HCT116 (cell line): Measurements from ENCODE around the gene CAMSAP3. TPM values are rescaled to one million over a fixed set of nuclear protein-coding genes. Genes with fewer than 3 reads are reported as not detected.

Experiments
- ATAC-seq: fragments of 200-7000 bp; cut with Tn5 transposase; 2 replicates; pipeline ENCODE4 v1.9.1; 2020; ENCODE audit warnings: mild to moderate bottlenecking, moderate library complexity
- BruUV-seq: library from RNA; stranded (reverse); fragments of 400-500 nt; replicated peaks from 2 replicates; lab custom pipeline; 2021; lab: Mats Ljungman, UMichigan
- CTCF ChIA-PET: fragments of 300-600 bp; sonication (Branson Sonifier 250); formaldehyde crosslinking; loops from one replicate; lab custom pipeline; 2021; ENCODE audit warnings: antibody characterized with exemption; lab: Charles Lee
- POLR2A ChIA-PET: fragments of 300-600, 350-600 bp; sonication (Branson Sonifier 250); formaldehyde crosslinking; loops from one replicate; lab custom pipeline; 2021; ENCODE audit warnings: antibody characterized with exemption; lab: Charles Lee
- RAD21 ChIA-PET, 2 experiments: fragments of 300-600 bp; sonication (Branson Sonifier 250); formaldehyde crosslinking; loops; one replicate each; lab custom pipeline; 2023; ENCODE audit warnings: low total read pairs in 2 of 2; ENCODE audit not compliant: uncharacterized antibody in 2 of 2, unreplicated experiment in 2 of 2, low non-redundant PET in 1 of 2; lab: Charles Lee
- DNase-seq: peaks from one replicate; pipeline ENCODE4 v3.0.0-alpha.2; 2010; ENCODE audit warnings: low read depth, low spot score
- H2AFZ ChIP-seq: fragments of 200-600 bp; shearing (Covaris generic), sonication (generic); 2 replicates; pipeline ENCODE4 v1.6.1; 2017; ENCODE audit warnings: low read depth, mixed run types, mixed read lengths, antibody characterized with exemption, low read length; ENCODE audit not compliant: poor library complexity, severe bottlenecking
- H3K27ac ChIP-seq: 2 replicates; pipeline ENCODE4 v1.5.1; 2012; ENCODE audit warnings: low read depth, low read length
- H3K27me3 ChIP-seq: fragments of 200-600 bp; sonication (generic); 2 replicates; pipeline ENCODE4 v1.6.1; 2016; ENCODE audit warnings: mixed run types, low read length, mixed read lengths; ENCODE audit not compliant: insufficient read depth
- H3K36me3 ChIP-seq, 2 experiments: fragments of 200-500 bp in 1 of 2; fragments of 200-600 bp in 1 of 2; sonication (Bioruptor generic) in 1 of 2; sonication (generic) in 1 of 2; 2 replicates each; pipeline versions ENCODE4 v1.5.1 to v1.6.1; 2014 to 2016; ENCODE audit warnings: low read length in 2 of 2, inconsistent platforms in 1 of 2, mixed read lengths in 1 of 2, mixed run types in 1 of 2; ENCODE audit not compliant: insufficient read depth in 2 of 2, control insufficient read depth in 1 of 2
- H3K4me1 ChIP-seq, 2 experiments: fragments of 200-600 bp in 1 of 2; sonication (generic) in 1 of 2; 2 replicates each; pipeline versions ENCODE4 v1.5.1 to v1.6.1; 2012 to 2017; ENCODE audit warnings: low read length in 2 of 2, inconsistent platforms in 1 of 2, mild to moderate bottlenecking in 1 of 2, mixed read lengths in 1 of 2, mixed run types in 1 of 2, moderate library complexity in 1 of 2; ENCODE audit not compliant: insufficient read depth in 2 of 2, control insufficient read depth in 1 of 2
- H3K4me2 ChIP-seq: fragments of 200-600 bp; sonication (generic); 2 replicates; pipeline ENCODE4 v1.6.1; 2017; ENCODE audit warnings: mixed run types, low read length, mixed read lengths
- H3K4me3 ChIP-seq, 2 experiments: fragments of 200-600 bp in 1 of 2; sonication (generic) in 1 of 2; replicated peaks in 1 of 2; 2 replicates each; pipeline ENCODE4 v1.5.1; 2011 to 2016; ENCODE audit warnings: low read length in 2 of 2, control low read depth in 1 of 2, low read depth in 1 of 2, mild to moderate bottlenecking in 1 of 2, mixed read lengths in 1 of 2, mixed run types in 1 of 2
- H3K79me2 ChIP-seq: fragments of 200-600 bp; sonication (generic); 2 replicates; pipeline ENCODE4 v1.6.1; 2017; ENCODE audit warnings: mild to moderate bottlenecking, mixed run types, low read length, moderate library complexity, mixed read lengths; ENCODE audit not compliant: insufficient read depth
- H3K9ac ChIP-seq: fragments of 200-600 bp; sonication (generic); 2 replicates; pipeline ENCODE4 v1.6.1; 2016; ENCODE audit warnings: low read length, mixed read lengths
- H3K9me2 ChIP-seq: fragments of 200-600 bp; sonication (generic), shearing (Covaris generic); 2 replicates; pipeline ENCODE4 v1.6.1; 2017; ENCODE audit warnings: mixed run types, mild to moderate bottlenecking, moderate library complexity; ENCODE audit not compliant: insufficient read depth
- H3K9me3 ChIP-seq, 2 experiments: fragments of 200-500 bp in 1 of 2; fragments of 200-600 bp in 1 of 2; sonication (Bioruptor generic) in 1 of 2; sonication (generic) in 1 of 2; 2 replicates each; pipeline ENCODE4 v1.6.1; 2014 to 2017; ENCODE audit warnings: low read length in 2 of 2, mixed read lengths in 2 of 2, inconsistent platforms in 1 of 2, low read depth in 1 of 2, mild to moderate bottlenecking in 1 of 2, mixed run types in 1 of 2, moderate library complexity in 1 of 2; ENCODE audit not compliant: control insufficient read depth in 1 of 2, insufficient read depth in 1 of 2
- H4K20me1 ChIP-seq: fragments of 200-600 bp; sonication (generic), shearing (Covaris generic); 2 replicates; pipeline ENCODE4 v1.6.1; 2017; ENCODE audit warnings: mixed run types, mild to moderate bottlenecking, moderate library complexity; ENCODE audit not compliant: insufficient read depth
- CBX3 ChIP-seq: IDR thresholded peaks from 2 replicates; pipeline ENCODE4 v1.6.1; 2012; ENCODE audit warnings: low read depth
- CTCF ChIP-seq, 3 experiments: fragments of 200-600 bp in 1 of 3; sonication (generic) in 1 of 3; IDR thresholded peaks in 2 of 3; conservative IDR thresholded peaks in 1 of 3; 2 replicates each; pipeline ENCODE4 v1.5.1; 2012 to 2017; ENCODE audit warnings: low read depth in 2 of 3, low read length in 2 of 3, antibody characterized with exemption in 1 of 3, borderline replicate concordance in 1 of 3, control low read depth in 1 of 3, mild to moderate bottlenecking in 1 of 3, mixed read lengths in 1 of 3, mixed run types in 1 of 3, moderate library complexity in 1 of 3; ENCODE audit not compliant: insufficient read depth in 1 of 3
- EGR1 ChIP-seq: IDR thresholded peaks from 2 replicates; pipeline ENCODE4 v1.6.1; 2012; ENCODE audit warnings: low read depth
- EZH2 ChIP-seq: fragments of 200-600 bp; sonication (generic); IDR thresholded peaks from 2 replicates; pipeline ENCODE4 v1.6.1; 2017; ENCODE audit warnings: antibody characterized with exemption, mixed run types
- EZH2phosphoT487 ChIP-seq: fragments of 200-600 bp; IDR thresholded peaks from 2 replicates; pipeline ENCODE4 v1.6.1; 2018; ENCODE audit warnings: antibody characterized with exemption, borderline replicate concordance
- POLR2AphosphoS5 ChIP-seq: IDR thresholded peaks from 2 replicates; pipeline ENCODE4 v1.6.1; 2011; ENCODE audit warnings: mild to moderate bottlenecking, low read depth, low read length, moderate library complexity
- REST ChIP-seq: IDR thresholded peaks from 2 replicates; pipeline ENCODE4 v1.6.1; 2012; ENCODE audit warnings: low read depth
- SP1 ChIP-seq: IDR thresholded peaks from 2 replicates; pipeline ENCODE4 v1.6.1; 2012; ENCODE audit warnings: low read depth
- SRF ChIP-seq: IDR thresholded peaks from 2 replicates; pipeline ENCODE4 v1.6.1; 2012; ENCODE audit warnings: low read depth
- TCF7L2 ChIP-seq: IDR thresholded peaks from 2 replicates; pipeline ENCODE4 v1.7.0; 2011; ENCODE audit warnings: borderline replicate concordance, inconsistent platforms; ENCODE audit not compliant: insufficient read depth, insufficient read length; ENCODE audit errors: extremely low read depth
- YY1 ChIP-seq: IDR thresholded peaks from 2 replicates; pipeline ENCODE4 v1.6.1; 2011; ENCODE audit warnings: low read length, low read depth, moderate library complexity, mild to moderate bottlenecking; ENCODE audit not compliant: insufficient replicate concordance; ENCODE audit errors: extremely low read depth
- ZNF274 ChIP-seq: fragments of 200-500 bp; sonication (Bioruptor generic); IDR thresholded peaks from 2 replicates; pipeline ENCODE4 v1.6.1; 2014; ENCODE audit warnings: mild to moderate bottlenecking, low read depth, low read length, inconsistent platforms
- intact Hi-C: fragments of 100-400 bp; cut with micrococcal nuclease; formaldehyde crosslinking; loops from 2 replicates; pipeline ENCODE4 v1.10.0; 2022
- total RNA-seq: library from RNA; stranded (reverse); gene quantifications from one replicate; pipeline ENCODE4 v1.2.1, GENCODE V29; 2021; ENCODE audit not compliant: unreplicated experiment

CAMSAP3 gene
- total RNA-seq, 1 experiment from 2014 or later = 24.0 TPM

- TF ChIP-seq EZH2 (no peak), SRF (no peak), CTCF (IDR thresholded peaks at IDR 0.05 in 2 of 3, conservative IDR thresholded peaks at IDR 0.05 in 1 of 3; ENCODE audit: borderline replicate concordance in 1 of 3, insufficient read depth in 1 of 3, low read depth in 2 of 3, low read length in 2 of 3) (no peak), ZNF274 (no peak)
- TF ChIP-seq, all 23 proteins: peak for 0
Observed at GRCh38 chr19:7550169-7550770, 45.4 kb upstream of the CAMSAP3 start (continued).

- DNase-seq = peak; percentile 85
- POLR2A ChIA-PET = no interaction called here
- H3K27ac ChIP-seq = peak overlapping the region; percentile 13; the same call in 1 of the 2 replicates
Observed at GRCh38 chr19:7550987-7551761, 44.5 kb upstream of the CAMSAP3 start.

More at GRCh38 chr19:7550987-7551761, 44.5 kb upstream of the CAMSAP3 start:
- H3K27me3 ChIP-seq = no peaks in the 10 kb centered on the region
- no peak overlapping the region for H3K4me3 ChIP-seq
- TF ChIP-seq YY1 = peak; percentile 87
- TF ChIP-seq EZH2phosphoT487 = no peak
- peak; percentile 91 for TF ChIP-seq SP1
- no peak for TF ChIP-seq POLR2AphosphoS5
- TF ChIP-seq CBX3 = peak; percentile 75
- peak; percentile 55 for TF ChIP-seq TCF7L2
- TF ChIP-seq EGR1 = 0 out of 2 replicates have a peak, but pooled peaks have one; percentile 18
- no peak for TF ChIP-seq REST
- H3K79me2 ChIP-seq = no peaks in the 10 kb centered on the region
- H3K36me3 ChIP-seq = peaks cover 0 to 3% of the 10 kb centered on the region in 2 experiments; a peak in 1 of 4 replicates
- no peaks in the 10 kb centered on the region for H3K9me3 ChIP-seq
- H4K20me1 ChIP-seq = no peaks in the 10 kb centered on the region
- no peak overlapping the region for H2AFZ ChIP-seq
- H3K9ac ChIP-seq = no peak overlapping the region
- ATAC-seq = peak; percentile 89
- peak overlapping the region; percentile 12; the same call in 1 of the 2 replicates for H3K4me2 ChIP-seq
- no TSS peak for BruUV-seq
- ChIA-PET CTCF (interaction anchor here (1.6 kb wide), 1 partner anchor 17 kb away, joined by 4 read pairs; no protein-coding TSS in a partner anchor), RAD21 (interaction anchor here in 1 of 2 experiments (0.7 kb wide), 1 partner anchor 35 kb away, joined by 3 read pairs; no protein-coding TSS in a partner anchor)
- H3K9me2 ChIP-seq = no peaks in the 10 kb centered on the region
- peaks cover 0 to 6% of the 10 kb centered on the region in 2 experiments; a peak in 3 of 4 replicates for H3K4me1 ChIP-seq
- intact Hi-C loops = no loop called here
